ENCODE measurements around the gene PCDHGA9. TPM values are rescaled to one million over a fixed set of nuclear protein-coding genes. Genes with fewer than 3 reads are reported as not detected.

The PCDHGA9 gene
- total and polyA plus RNA-seq, 2 donors (not counting 3 experiments of a cell fraction or from before 2014, with no cell fraction given): 1.1 to 3.9 TPM

GRCh38 chr5:141420855-141421488 is 18.4 kb downstream of the PCDHGA9 start, which contains the start of gene PCDHGA11:
PCDHGA11 (plus strand) TSS chr5:141421051; CDS start chr5:141421228, 177 bp downstream.
- Histone ChIP-seq H3K36me3 (ENCODE audit: control insufficient read depth in 2 of 2, extremely low read depth in 1 of 2, insufficient read depth in 2 of 2, low read length in 2 of 2) (no peaks in the 10 kb centered on the region), H3K4me3 (replicated peaks in 1 of 3; ENCODE audit: insufficient read depth in 1 of 3, low read depth in 1 of 3, low read length in 3 of 3) (peak within 1 kb of the TSS; percentile 39 to 83 (median 66)), H3K27ac (ENCODE audit: insufficient read depth, low read depth, low read length) (no peak within 1 kb of the TSS), H3K9me1 (replicated peaks; ENCODE audit: control insufficient read depth, extremely low read depth, insufficient read depth, low read length) (no peaks in the 10 kb centered on the region), H3K4me1 (ENCODE audit: control insufficient read depth, extremely low read depth, insufficient read depth, low read length) (peaks cover 15% of the 10 kb centered on the region), H3K9me3 (replicated peaks; ENCODE audit: control insufficient read depth, insufficient read depth, low read length) (peaks cover 8% of the 10 kb centered on the region), H4K20me1 (replicated peaks; ENCODE audit: control insufficient read depth, extremely low read depth, insufficient read depth, low read length) (no peaks in the 10 kb centered on the region), H3K4me2 (ENCODE audit: insufficient read depth, low read length) (peak within 1 kb of the TSS; percentile 90), H2AFZ (ENCODE audit: low read depth, low read length) (peak within 1 kb of the TSS; percentile 84), H3K9ac (replicated peaks; ENCODE audit: extremely low read depth, insufficient read depth, low read length) (peak within 1 kb of the TSS; percentile 60), H3K79me2 (ENCODE audit: control insufficient read depth, insufficient read depth, low read length) (no peaks in the 10 kb centered on the region), H3K27me3 (ENCODE audit: control insufficient read depth in 2 of 2, insufficient read depth in 2 of 2, low read length in 2 of 2) (peaks cover 40 to 84% of the 10 kb centered on the region in 2 experiments)
- BruUV-seq (replicated peaks): TSS peak; percentile 41
- intact Hi-C loops (cut with micrococcal nuclease): loop anchor here (1.0 to 5.0 kb wide), 4 partner anchors 9 to 103 kb away; partner anchors contain the start of genes PCDHGA12, PCDHGA6 and PCDHGB3
- TF ChIP-seq MAX (IDR thresholded peaks at IDR 0.05; ENCODE audit: insufficient read depth, insufficient read length) (no peak), MYC (IDR thresholded peaks at IDR 0.05; ENCODE audit: low read depth, low read length) (no peak), EZH2 (IDR thresholded peaks at IDR 0.05; ENCODE audit: borderline replicate concordance, low read depth, low read length, severe bottlenecking) (no peak), POLR2AphosphoS5 (IDR thresholded peaks at IDR 0.05; ENCODE audit: insufficient read depth, low read depth, low read length) (no peak), CTCF (IDR thresholded peaks at IDR 0.05; ENCODE audit: extremely low read depth in 1 of 2, insufficient read depth in 1 of 2, low read depth in 1 of 2, low read length in 2 of 2) (peak; percentile 53 to 71), GATA2 (IDR thresholded peaks at IDR 0.05; ENCODE audit: insufficient read depth, insufficient read length, low read depth, low read length) (no peak), POLR2A (IDR thresholded peaks at IDR 0.05; ENCODE audit: low read depth, low read length) (no peak), JUN (IDR thresholded peaks at IDR 0.05; ENCODE audit: borderline replicate concordance, insufficient read depth, insufficient read length, low read depth) (no peak), FOS (IDR thresholded peaks at IDR 0.05; ENCODE audit: borderline replicate concordance, insufficient read depth, low read length) (no peak)
- CTCF ChIA-PET: interaction anchor here (0.6 to 11.3 kb wide), 40 partner anchors 8 to 212 kb away, joined by 3 to 335 read pairs (median 6); partner anchors contain the start of genes DIAPH1, PCDHB12, PCDHGA1 and PCDHGA10
- peak; percentile 78 for DNase-seq (ENCODE audit: low read depth, low spot score)
- dilution Hi-C loops (cut with MboI; ENCODE audit: extremely low pct_ligation_motif_present, low sequenced_read_pairs): no loop called here
- POLR2A ChIA-PET: interaction anchor here (1.9 to 2.2 kb wide), 2 partner anchors 9 to 137 kb away, joined by 8 read pairs; partner anchors contain the start of gene PCDHGA12
- FAIRE-seq: peak; percentile 71

All from endothelial cell of umbilical vein (primary cell).